Measurements from ENCODE around the gene TMEM163. TPM values are rescaled to one million over a fixed set of nuclear protein-coding genes. Genes with fewer than 3 reads are reported as not detected.
"Not testable (repeated sequence)": the region's sequence is repeated elsewhere in the genome, so short reads cannot be mapped to it uniquely, and the experiment has no call there.

The TMEM163 gene
- total RNA-seq, 6 experiments from 2014 or later = 0.06 to 0.20 (median 0.07) TPM; not detected in 3

- intact Hi-C loops (cut with DNase I) = no loop called here
- Histone ChIP-seq H3K36me3 (no peaks in the 10 kb centered on the region), H3K4me1 (no peaks in the 10 kb centered on the region), H3K9me3 (no peaks in the 10 kb centered on the region), H3K27me3 (no peaks in the 10 kb centered on the region), H3K4me3 (no peak overlapping the region), H3K27ac (no peak overlapping the region)
- no peak for DNase-seq
- peak in 3 of 4 donors; percentile 45 to 89 (median 53) for ATAC-seq
- 20% methylated on average over 1 of the region's 1 CpG for WGBS (ENCODE audit: insufficient coverage, low coverage, low lambda C conversion rate, missing lambda C conversion rate)
- TF ChIP-seq POLR2A (IDR thresholded peaks at IDR 0.05) (no peak), CTCF (IDR thresholded peaks at IDR 0.05) (no peak)
Observed at GRCh38 chr2:134567666-134568065, 151.1 kb downstream of the TMEM163 start.

GRCh38 chr2:134564955-134565354 lies 153.8 kb downstream of the TMEM163 start:
- ATAC-seq; intact Hi-C loops (cut with DNase I): not testable (repeated sequence)
- 31% methylated on average over 3 of the region's 5 CpGs for WGBS (ENCODE audit: insufficient coverage, low coverage, low lambda C conversion rate, missing lambda C conversion rate)

GRCh38 chr2:134564549-134564948 lies 154.3 kb downstream of the TMEM163 start:
- intact Hi-C loops (cut with DNase I) = no loop called here
- H3K36me3 ChIP-seq = no peaks in the 10 kb centered on the region
- 26% methylated on average over 3 of the region's 3 CpGs for WGBS (ENCODE audit: insufficient coverage, low coverage, low lambda C conversion rate, missing lambda C conversion rate)
- no peaks in the 10 kb centered on the region for H3K9me3 ChIP-seq
- no peak overlapping the region for H3K27ac ChIP-seq
- H3K27me3 ChIP-seq = no peaks in the 10 kb centered on the region
- TF ChIP-seq CTCF (IDR thresholded peaks at IDR 0.05) (no peak), POLR2A (IDR thresholded peaks at IDR 0.05) (no peak)
- no peaks in the 10 kb centered on the region for H3K4me1 ChIP-seq
- no peak overlapping the region for H3K4me3 ChIP-seq
- no peak for ATAC-seq
- no peak for DNase-seq

More at GRCh38 chr2:134564955-134565354, 153.8 kb downstream of the TMEM163 start:
- H3K27ac ChIP-seq, DNase-seq, H3K27me3 ChIP-seq, H3K36me3 ChIP-seq, H3K9me3 ChIP-seq, H3K4me3 ChIP-seq, H3K4me1 ChIP-seq: not testable (repeated sequence)

- H3K9me3 ChIP-seq = no peaks in the 10 kb centered on the region
- no peaks in the 10 kb centered on the region for H3K4me1 ChIP-seq
- no peaks in the 10 kb centered on the region for H3K36me3 ChIP-seq
- no peaks in the 10 kb centered on the region for H3K27me3 ChIP-seq
- intact Hi-C loops (cut with DNase I) = no loop called here
- no peak for TF ChIP-seq POLR2A (IDR thresholded peaks at IDR 0.05)
- no peak for TF ChIP-seq CTCF (IDR thresholded peaks at IDR 0.05)
- DNase-seq = no peak
- no peak overlapping the region for H3K4me3 ChIP-seq
- no peak overlapping the region for H3K27ac ChIP-seq
- no peak for ATAC-seq
- 50% methylated on average over 4 of the region's 5 CpGs for WGBS (ENCODE audit: insufficient coverage, low coverage, low lambda C conversion rate, missing lambda C conversion rate)
Observed at GRCh38 chr2:134558208-134558830, 160.5 kb downstream of the TMEM163 start.

GRCh38 chr2:134555411-134555810 lies 163.4 kb downstream of the TMEM163 start:
- TF ChIP-seq POLR2A (IDR thresholded peaks at IDR 0.05) = no peak
- TF ChIP-seq CTCF (IDR thresholded peaks at IDR 0.05) = no peak
- ATAC-seq (no peak), DNase-seq (no peak)
- Histone ChIP-seq H3K27me3 (no peaks in the 10 kb centered on the region), H3K4me3 (no peak overlapping the region), H3K4me1 (no peaks in the 10 kb centered on the region), H3K9me3 (no peaks in the 10 kb centered on the region), H3K36me3 (no peaks in the 10 kb centered on the region), H3K27ac (no peak overlapping the region)
- no CpG with 5 or more reads among the region's 6 CpGs for WGBS (ENCODE audit: insufficient coverage, low coverage, low lambda C conversion rate, missing lambda C conversion rate)
- intact Hi-C loops (cut with DNase I) = no loop called here
